ENCODE data around the gene NAA10. TPM values are rescaled to one million over a fixed set of nuclear protein-coding genes. Genes with fewer than 3 reads are reported as not detected.

NAA10 gene
- total RNA-seq, 1 experiment from 2014 or later, result 205 TPM

DNA sequence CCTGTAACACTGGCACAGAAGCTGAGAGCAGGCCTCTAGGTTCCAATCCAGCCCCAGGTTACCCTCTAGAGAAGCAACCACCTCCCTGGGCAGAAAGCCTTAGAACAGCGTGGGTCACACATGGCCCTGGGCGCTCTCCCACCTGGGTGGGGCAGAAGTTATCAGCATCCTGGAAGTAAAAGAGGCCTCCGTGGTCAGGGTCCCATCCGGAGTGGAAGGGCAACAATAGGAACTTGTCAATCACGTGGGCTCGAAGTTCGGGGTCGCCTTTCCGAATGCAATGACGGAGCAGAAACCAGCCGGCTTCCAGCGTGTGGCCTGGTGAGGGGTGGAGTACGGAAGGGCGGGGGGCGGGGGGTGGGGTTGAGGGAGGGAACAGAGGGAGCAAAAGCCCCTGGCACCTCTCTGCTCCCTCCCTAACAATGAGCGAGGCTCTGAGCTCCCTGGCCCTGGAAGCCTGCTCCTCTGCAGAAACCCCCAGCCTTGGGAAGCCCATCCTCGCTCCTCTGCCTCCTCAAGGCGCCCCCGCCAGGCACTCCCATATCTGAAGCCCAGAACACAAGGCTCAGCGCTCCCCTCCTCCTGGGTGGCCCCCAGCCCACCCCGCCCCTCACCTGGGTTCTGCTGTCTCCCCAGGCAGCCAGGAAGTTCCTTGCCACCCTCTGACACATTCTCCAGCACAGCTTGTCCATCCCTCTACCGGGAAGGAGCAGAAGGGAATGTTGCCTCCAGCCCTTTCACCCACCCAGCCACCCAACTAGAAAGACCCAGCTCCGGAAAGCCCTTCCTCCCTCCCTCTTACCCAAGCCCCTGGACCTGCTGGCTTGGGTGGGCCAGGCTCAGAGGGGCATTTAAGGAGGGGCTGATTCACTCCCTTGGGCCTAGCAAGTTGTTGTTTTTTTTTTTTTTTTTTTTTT lies 6.8 kb upstream of the NAA10 start:
- Histone ChIP-seq H3K4me3 (no peak overlapping the region), H3K9me3 (no peaks in the 10 kb centered on the region), H3K27me3 (no peaks in the 10 kb centered on the region), H3K36me3 (no peaks in the 10 kb centered on the region)
- no peak for DNase-seq

- H3K27me3 ChIP-seq, result no peaks in the 10 kb centered on the region
- H3K4me3 ChIP-seq, result no peak overlapping the region
- no peaks in the 10 kb centered on the region for H3K36me3 ChIP-seq
- no peak for DNase-seq
- no peaks in the 10 kb centered on the region for H3K9me3 ChIP-seq
Measured at GRCh38 chrX:153939573-153939972, 4.7 kb upstream of the NAA10 start.

GRCh38 chrX:153938226-153938786 lies 3.5 kb upstream of the NAA10 start:
- Histone ChIP-seq H3K4me3 (no peak overlapping the region), H3K9me3 (no peaks in the 10 kb centered on the region), H3K27me3 (no peaks in the 10 kb centered on the region), H3K36me3 (no peaks in the 10 kb centered on the region)
- DNase-seq, result no peak

DNA sequence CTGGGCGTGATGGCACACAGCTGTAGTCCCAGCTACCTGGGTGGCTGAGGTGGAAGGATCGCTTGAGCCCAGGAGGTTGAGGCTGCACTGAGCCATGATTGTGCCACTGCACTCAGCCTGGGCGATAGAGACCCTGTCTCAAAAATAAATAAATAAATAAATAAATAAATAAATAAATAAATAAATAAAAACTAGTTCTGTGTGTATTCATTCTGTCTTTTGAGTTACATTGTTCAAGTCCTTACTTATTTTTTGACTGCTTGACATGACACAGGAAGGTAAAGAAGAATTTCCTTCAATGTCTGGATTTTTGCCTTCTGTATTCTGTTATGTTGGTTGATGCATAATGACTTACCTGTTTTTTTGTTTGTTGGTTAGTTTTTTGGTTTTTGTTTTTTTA lies 2.2 kb upstream of the NAA10 start:
- Histone ChIP-seq H3K9me3 (no peaks in the 10 kb centered on the region), H3K4me3 (no peak overlapping the region), H3K27me3 (no peaks in the 10 kb centered on the region), H3K36me3 (peaks cover 4% of the 10 kb centered on the region; the same call in 1 of the 2 replicates)
- no peak for DNase-seq

- no peaks in the 10 kb centered on the region for H3K9me3 ChIP-seq
- H3K36me3 ChIP-seq, result peaks cover 4% of the 10 kb centered on the region; the same call in 1 of the 2 replicates
- no peaks in the 10 kb centered on the region for H3K27me3 ChIP-seq
- no peak for DNase-seq
- peak overlapping the region; percentile 28 for H3K4me3 ChIP-seq
Measured at GRCh38 chrX:153935326-153935851, 552 bp upstream of the NAA10 start.

- Histone ChIP-seq H3K27me3 (no peaks in the 10 kb centered on the region), H3K4me3 (peak overlapping the region; percentile 65), H3K9me3 (no peaks in the 10 kb centered on the region), H3K36me3 (peaks cover 4% of the 10 kb centered on the region; the same call in 1 of the 2 replicates)
- no peak for DNase-seq
Measured at GRCh38 chrX:153934148-153934761, 582 bp downstream of the NAA10 start.

DNA sequence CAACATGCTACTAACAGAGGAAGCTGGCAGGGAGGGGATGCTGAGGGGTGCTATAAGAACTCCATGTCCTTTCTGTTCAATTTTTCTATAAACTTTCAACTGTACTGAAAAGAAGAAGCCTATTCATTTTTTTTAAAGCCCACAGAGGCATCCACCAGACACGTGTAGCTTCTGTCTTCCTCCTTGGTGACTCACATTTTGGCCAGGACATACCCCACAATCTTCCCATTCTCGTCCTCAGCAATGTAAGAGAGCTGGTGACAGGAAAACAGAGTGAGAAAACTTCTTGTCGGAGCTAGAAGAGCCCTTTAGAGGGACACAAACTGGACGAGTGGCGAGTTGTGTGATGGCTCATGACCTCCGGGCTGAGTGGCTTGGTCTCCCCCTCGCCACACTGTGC lies 1.1 kb downstream of the NAA10 start:
- Histone ChIP-seq H3K27me3 (no peaks in the 10 kb centered on the region), H3K36me3 (peaks cover 4% of the 10 kb centered on the region; the same call in 1 of the 2 replicates)
- DNase-seq, result no peak

GRCh38 chrX:153932220-153932915 lies 2.5 kb downstream of the NAA10 start:
- Histone ChIP-seq H3K9me3 (no peaks in the 10 kb centered on the region), H3K27me3 (no peaks in the 10 kb centered on the region), H3K36me3 (peaks cover 4% of the 10 kb centered on the region; the same call in 1 of the 2 replicates), H3K4me3 (no peak overlapping the region)
- no peak for DNase-seq

More for the DNA sequence above, 1.1 kb downstream of the NAA10 start:
- Histone ChIP-seq H3K4me3 (peak overlapping the region; percentile 65), H3K9me3 (no peaks in the 10 kb centered on the region)

DNA sequence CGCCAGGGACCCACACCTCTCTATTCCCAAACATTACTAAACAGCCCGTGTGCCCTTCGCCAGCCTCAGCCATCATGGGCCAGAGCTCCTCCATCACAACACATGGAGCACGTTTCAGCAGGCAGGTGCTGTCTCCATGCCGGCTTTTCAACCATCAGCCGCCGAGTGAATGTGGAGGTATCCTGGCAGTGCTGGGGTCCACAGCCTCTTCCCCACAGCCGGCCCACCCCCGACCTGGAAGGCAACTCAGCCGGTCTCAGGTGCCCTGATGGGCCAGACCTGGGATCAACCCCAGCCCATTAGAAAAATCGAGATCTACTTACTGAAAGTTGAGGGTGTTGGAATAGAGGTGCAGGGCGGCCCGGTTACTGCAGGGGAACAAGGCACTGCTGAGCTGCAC lies 3.1 kb downstream of the NAA10 start:
- no peak for DNase-seq
- peaks cover 4% of the 10 kb centered on the region; the same call in 1 of the 2 replicates for H3K36me3 ChIP-seq
- H3K4me3 ChIP-seq, result no peak overlapping the region
- H3K9me3 ChIP-seq, result no peaks in the 10 kb centered on the region
- no peaks in the 10 kb centered on the region for H3K27me3 ChIP-seq

DNA sequence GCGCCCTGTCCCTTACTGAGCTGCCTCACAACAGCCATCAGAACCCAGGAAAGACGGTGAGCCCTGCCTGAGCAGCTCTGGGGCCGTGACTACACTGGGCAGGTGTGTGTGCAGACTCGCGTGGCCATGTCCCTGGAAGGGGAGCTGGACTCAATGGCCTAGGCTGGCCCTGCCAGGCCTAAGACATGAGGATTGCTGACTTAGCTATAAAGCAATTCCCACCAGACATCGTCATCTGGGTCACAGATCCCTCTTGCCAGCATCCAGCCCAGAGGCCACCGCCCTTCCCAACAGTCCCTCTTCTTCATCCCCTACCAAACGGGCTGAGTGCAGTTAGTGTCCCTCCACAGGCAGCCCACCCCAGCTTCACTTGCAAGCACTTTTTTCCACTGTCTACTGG lies 3.7 kb downstream of the NAA10 start:
- Histone ChIP-seq H3K4me3 (no peak overlapping the region), H3K27me3 (no peaks in the 10 kb centered on the region), H3K36me3 (peaks cover 4% of the 10 kb centered on the region; the same call in 1 of the 2 replicates), H3K9me3 (no peaks in the 10 kb centered on the region)
- DNase-seq, result no peak

- Histone ChIP-seq H3K4me3 (no peak overlapping the region), H3K27me3 (no peaks in the 10 kb centered on the region), H3K9me3 (no peaks in the 10 kb centered on the region), H3K36me3 (peaks cover 4% of the 10 kb centered on the region; the same call in 1 of the 2 replicates)
- DNase-seq, result no peak
Measured at GRCh38 chrX:153930011-153930910, 4.6 kb downstream of the NAA10 start.

GRCh38 chrX:153929576-153929975 lies 5.3 kb downstream of the NAA10 start:
- Histone ChIP-seq H3K9me3 (no peaks in the 10 kb centered on the region), H3K36me3 (peaks cover 4% of the 10 kb centered on the region; the same call in 1 of the 2 replicates), H3K4me3 (no peak overlapping the region), H3K27me3 (no peaks in the 10 kb centered on the region)
- DNase-seq, result no peak

- no peak for DNase-seq
- no peaks in the 10 kb centered on the region for H3K9me3 ChIP-seq
- no peak overlapping the region for H3K4me3 ChIP-seq
- H3K27me3 ChIP-seq, result no peaks in the 10 kb centered on the region
- peaks cover 4% of the 10 kb centered on the region; the same call in 1 of the 2 replicates for H3K36me3 ChIP-seq
Measured at GRCh38 chrX:153928846-153929245, 6.0 kb downstream of the NAA10 start.

- H3K36me3 ChIP-seq, result peaks cover 4% of the 10 kb centered on the region; the same call in 1 of the 2 replicates
- H3K4me3 ChIP-seq, result peak overlapping the region; percentile 71
- no peaks in the 10 kb centered on the region for H3K27me3 ChIP-seq
- no peaks in the 10 kb centered on the region for H3K9me3 ChIP-seq
- DNase-seq, result peak; percentile 95
Measured at GRCh38 chrX:153927922-153928760, 6.7 kb downstream of the NAA10 start.

DNA sequence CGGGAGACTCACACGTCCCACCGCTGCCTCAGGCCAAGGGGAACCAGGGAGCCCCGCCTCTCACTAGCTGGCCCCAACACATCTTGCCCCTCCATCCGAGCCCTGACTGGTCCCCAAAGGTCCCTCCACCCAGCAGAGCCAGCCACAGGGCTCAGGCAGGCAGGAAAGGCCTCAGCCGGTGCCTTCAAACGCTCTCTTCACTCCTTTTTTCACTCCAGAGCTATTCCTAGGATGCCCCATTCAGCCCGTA lies 7.2 kb downstream of the NAA10 start:
- peak overlapping the region; percentile 71 for H3K4me3 ChIP-seq
- no peaks in the 10 kb centered on the region for H3K9me3 ChIP-seq
- no peaks in the 10 kb centered on the region for H3K27me3 ChIP-seq
- no peak for DNase-seq
- no peaks in the 10 kb centered on the region; the same call in 1 of the 2 replicates for H3K36me3 ChIP-seq

All from MG63 (cell line).